SH-SY5Y (cell line): ENCODE results near the gene WNT8A.

Experiments
- GATA2 ChIP-seq: IDR thresholded peaks from 2 replicates; pipeline ENCODE4 v1.6.1; 2011; ENCODE audit warnings: mild to moderate bottlenecking, low read depth, low read length
- GATA3 ChIP-seq: IDR thresholded peaks from 2 replicates; pipeline ENCODE4 v1.6.1; 2011; ENCODE audit warnings: low read depth, mild to moderate bottlenecking, low read length, moderate library complexity

GRCh38 chr5:138037907-138038633 lies 45.8 kb upstream of the WNT8A start:
- TF ChIP-seq GATA2 (no peak), GATA3 (no peak)
